ENCODE results near the gene GRPR.
"Not testable (repeated sequence)": the region's sequence is repeated elsewhere in the genome, so short reads cannot be mapped to it uniquely, and the experiment has no call there.

GRPR gene

DNA sequence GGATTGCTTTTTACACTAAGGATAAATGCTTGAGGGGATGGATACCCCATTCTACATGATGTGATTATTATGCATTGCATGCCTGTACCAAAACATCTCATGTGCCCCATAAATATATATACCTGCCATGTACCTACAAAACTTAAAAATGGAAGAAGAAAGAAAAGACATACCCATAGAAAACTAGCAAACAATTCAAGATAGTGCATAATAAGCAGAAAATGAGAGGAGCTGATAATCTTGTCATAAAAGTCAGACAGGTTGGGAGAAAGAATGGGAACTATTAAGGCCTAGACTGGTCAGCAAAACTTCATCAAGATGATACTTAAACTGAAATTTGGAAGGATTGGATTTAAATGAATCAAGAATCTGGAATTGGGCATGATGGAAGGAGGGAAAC is 22.3 kb downstream of the GRPR start:
- Histone ChIP-seq H3K9me3 (ENCODE audit: control insufficient read depth, low read length) (no peaks in the 10 kb centered on the region), H3K4me3 (ENCODE audit: insufficient read depth, low read depth, low read length) (no peak overlapping the region), H3K27me3 (ENCODE audit: control insufficient read depth, insufficient read depth, low read length, poor library complexity, severe bottlenecking) (no peaks in the 10 kb centered on the region), H3K27ac (ENCODE audit: insufficient read depth, low read depth, low read length, poor library complexity, severe bottlenecking) (no peak overlapping the region), H3K4me1 (ENCODE audit: control insufficient read depth, insufficient read depth, low read length) (no peaks in the 10 kb centered on the region), H3K36me3 (ENCODE audit: control insufficient read depth, insufficient read depth, low read length) (no peaks in the 10 kb centered on the region)

DNA sequence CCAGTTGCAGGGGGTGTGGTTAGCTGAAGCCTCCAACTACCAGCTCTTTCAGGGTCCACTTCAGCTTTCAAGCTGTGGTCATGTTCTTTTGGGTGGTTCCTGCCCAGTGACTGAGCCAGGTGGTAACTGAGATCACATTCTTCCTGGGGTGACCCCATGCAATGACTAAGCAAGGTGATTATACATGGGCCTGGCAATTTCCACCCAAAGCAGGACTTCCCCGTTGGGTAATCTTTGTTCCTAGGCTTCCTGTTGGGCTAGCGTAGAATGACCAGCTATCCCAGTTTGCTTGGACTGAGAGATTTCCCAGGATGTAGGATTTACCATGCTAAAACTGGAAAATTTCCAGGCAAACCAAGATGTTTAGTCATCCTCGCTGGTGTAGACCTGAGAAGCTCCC is 25.5 kb downstream of the GRPR start:
- H3K27me3 ChIP-seq (ENCODE audit: control insufficient read depth, insufficient read depth, low read length, poor library complexity, severe bottlenecking), result no peaks in the 10 kb centered on the region
- 62 to 64% methylated on average over 3 of the region's 3 CpGs for WGBS, 2 experiments
- no peaks in the 10 kb centered on the region for H3K4me1 ChIP-seq (ENCODE audit: control insufficient read depth, insufficient read depth, low read length)
- no peak overlapping the region for H3K27ac ChIP-seq (ENCODE audit: insufficient read depth, low read depth, low read length, poor library complexity, severe bottlenecking)
- H3K9me3 ChIP-seq (ENCODE audit: control insufficient read depth, low read length), result no peaks in the 10 kb centered on the region
- no peak overlapping the region for H3K4me3 ChIP-seq (ENCODE audit: insufficient read depth, low read depth, low read length)
- H3K36me3 ChIP-seq (ENCODE audit: control insufficient read depth, insufficient read depth, low read length), result no peaks in the 10 kb centered on the region

DNA sequence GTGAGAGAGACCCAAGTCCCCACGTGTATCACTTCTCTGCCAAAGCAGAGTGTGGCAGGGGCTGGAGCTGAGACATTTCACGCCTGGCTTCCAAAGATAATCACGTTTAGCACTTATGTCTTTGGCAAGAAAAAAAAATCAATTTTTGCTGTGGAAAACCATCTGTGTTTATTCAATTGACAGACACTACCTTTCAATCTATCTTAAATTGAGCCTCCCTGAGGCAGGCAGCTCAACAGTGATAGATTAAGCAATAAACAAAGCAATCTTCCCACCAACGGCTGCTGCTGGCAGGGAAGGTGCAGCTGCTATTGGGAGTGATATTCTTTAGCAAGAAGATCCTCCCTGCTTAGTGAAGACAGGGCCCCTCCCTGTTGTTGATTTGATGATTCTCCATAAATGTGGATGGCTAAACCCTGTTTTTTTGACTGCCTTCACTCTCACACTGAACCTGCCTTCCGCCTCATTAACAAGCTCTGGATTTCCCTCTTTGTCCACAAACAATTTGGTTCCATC is 32.3 kb downstream of the GRPR start:
- WGBS, 2 experiments, result 91% methylated on average over 4 to 5 of the region's 5 CpGs

GRCh38 chrX:16156692-16157331 is 33.4 kb downstream of the GRPR start:
- Histone ChIP-seq H3K27ac (ENCODE audit: insufficient read depth, low read depth, low read length, poor library complexity, severe bottlenecking) (no peak overlapping the region), H3K27me3 (ENCODE audit: control insufficient read depth, insufficient read depth, low read length, poor library complexity, severe bottlenecking) (no peaks in the 10 kb centered on the region), H3K4me3 (ENCODE audit: insufficient read depth, low read depth, low read length) (no peak overlapping the region), H3K4me1 (ENCODE audit: control insufficient read depth, insufficient read depth, low read length) (no peaks in the 10 kb centered on the region), H3K9me3 (ENCODE audit: control insufficient read depth, low read length) (no peaks in the 10 kb centered on the region), H3K36me3 (ENCODE audit: control insufficient read depth, insufficient read depth, low read length) (no peaks in the 10 kb centered on the region)
- 96 to 97% methylated on average over 5 of the region's 5 CpGs for WGBS, 2 experiments

More for the DNA sequence above, 32.3 kb downstream of the GRPR start:
- Histone ChIP-seq H3K27ac (ENCODE audit: insufficient read depth, low read depth, low read length, poor library complexity, severe bottlenecking) (no peak overlapping the region), H3K36me3 (ENCODE audit: control insufficient read depth, insufficient read depth, low read length) (no peaks in the 10 kb centered on the region), H3K4me3 (ENCODE audit: insufficient read depth, low read depth, low read length) (no peak overlapping the region), H3K4me1 (ENCODE audit: control insufficient read depth, insufficient read depth, low read length) (no peaks in the 10 kb centered on the region), H3K27me3 (ENCODE audit: control insufficient read depth, insufficient read depth, low read length, poor library complexity, severe bottlenecking) (no peaks in the 10 kb centered on the region), H3K9me3 (ENCODE audit: control insufficient read depth, low read length) (no peaks in the 10 kb centered on the region)

DNA sequence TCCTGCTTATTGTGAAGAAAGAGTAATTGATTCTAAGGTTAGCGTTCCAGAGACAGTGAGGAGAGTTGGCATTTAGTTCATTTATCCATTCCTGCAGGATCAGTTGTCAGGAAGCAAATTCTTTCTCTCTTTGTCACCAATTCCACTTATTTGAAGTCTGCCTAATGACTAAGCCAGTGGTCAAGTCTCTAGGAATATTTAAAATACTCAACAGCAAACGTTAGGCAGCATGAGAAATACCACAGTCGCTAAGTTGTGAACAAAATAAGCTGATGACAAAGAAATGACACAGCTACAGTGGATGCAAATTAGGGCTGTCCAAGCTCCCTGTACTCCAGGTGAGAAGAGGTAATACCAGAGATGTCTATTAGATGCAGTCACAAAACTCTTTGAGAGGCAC is 37.4 kb downstream of the GRPR start:
- H3K27ac ChIP-seq (ENCODE audit: insufficient read depth, low read depth, low read length, poor library complexity, severe bottlenecking), result no peak overlapping the region

DNA sequence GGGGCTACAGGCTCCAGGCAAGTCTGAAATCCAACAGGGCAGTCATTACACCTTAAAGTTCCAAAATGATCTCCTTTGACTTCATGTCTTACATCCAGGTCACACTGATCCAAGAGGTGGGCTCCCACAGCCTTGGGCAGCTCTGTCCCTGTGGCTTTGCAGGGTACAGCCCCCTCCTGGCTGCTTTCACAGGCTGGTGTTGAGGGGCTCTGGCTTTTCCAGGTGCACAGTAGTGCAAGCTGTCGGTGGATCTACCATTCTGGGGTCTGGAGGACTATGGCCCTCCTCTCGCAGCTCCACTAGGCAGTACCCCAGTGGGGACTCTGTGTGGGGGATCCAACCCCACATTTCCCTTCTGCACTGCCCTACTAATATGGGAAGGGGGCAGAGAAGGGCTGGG is 37.8 kb downstream of the GRPR start:
- 100% methylated on average over 2 of the region's 2 CpGs for WGBS, 2 experiments
- not testable (repeated sequence) for H3K27me3 ChIP-seq (ENCODE audit: control insufficient read depth, insufficient read depth, low read length, poor library complexity, severe bottlenecking); H3K9me3 ChIP-seq (ENCODE audit: control insufficient read depth, low read length); H3K36me3 ChIP-seq (ENCODE audit: control insufficient read depth, insufficient read depth, low read length); H3K27ac ChIP-seq (ENCODE audit: insufficient read depth, low read depth, low read length, poor library complexity, severe bottlenecking); H3K4me3 ChIP-seq (ENCODE audit: insufficient read depth, low read depth, low read length); H3K4me1 ChIP-seq (ENCODE audit: control insufficient read depth, insufficient read depth, low read length)

More for the DNA sequence above, 37.4 kb downstream of the GRPR start:
- Histone ChIP-seq H3K4me1 (ENCODE audit: control insufficient read depth, insufficient read depth, low read length) (no peaks in the 10 kb centered on the region), H3K4me3 (ENCODE audit: insufficient read depth, low read depth, low read length) (no peak overlapping the region), H3K36me3 (ENCODE audit: control insufficient read depth, insufficient read depth, low read length) (no peaks in the 10 kb centered on the region), H3K27me3 (ENCODE audit: control insufficient read depth, insufficient read depth, low read length, poor library complexity, severe bottlenecking) (no peaks in the 10 kb centered on the region), H3K9me3 (ENCODE audit: control insufficient read depth, low read length) (no peaks in the 10 kb centered on the region)
- 82 to 84% methylated on average over 2 to 3 of the region's 3 CpGs for WGBS, 2 experiments

DNA sequence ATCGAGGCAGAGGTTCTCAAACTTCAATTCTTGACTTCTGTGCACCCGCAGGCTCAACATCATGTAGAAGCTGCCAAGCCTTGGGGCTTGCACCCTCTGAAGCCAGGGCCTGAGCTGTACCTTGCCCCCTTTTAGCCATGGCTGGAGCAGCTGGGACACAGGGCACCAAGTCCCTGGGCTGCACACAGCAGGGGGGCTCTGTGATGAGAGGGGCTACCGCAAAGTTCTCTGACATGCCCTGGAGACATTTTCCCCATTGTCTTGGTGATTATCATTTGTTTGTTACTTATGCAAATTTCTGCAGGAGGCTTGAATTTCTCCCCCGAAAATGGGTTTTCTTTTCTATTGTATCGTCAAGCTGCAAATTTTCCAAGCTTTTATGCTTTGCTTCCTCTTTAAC is 39.0 kb downstream of the GRPR start:
- Histone ChIP-seq H3K9me3 (ENCODE audit: control insufficient read depth, low read length) (no peaks in the 10 kb centered on the region), H3K27ac (ENCODE audit: insufficient read depth, low read depth, low read length, poor library complexity, severe bottlenecking) (no peak overlapping the region), H3K36me3 (ENCODE audit: control insufficient read depth, insufficient read depth, low read length) (no peaks in the 10 kb centered on the region), H3K4me3 (ENCODE audit: insufficient read depth, low read depth, low read length) (no peak overlapping the region), H3K27me3 (ENCODE audit: control insufficient read depth, insufficient read depth, low read length, poor library complexity, severe bottlenecking) (no peaks in the 10 kb centered on the region), H3K4me1 (ENCODE audit: control insufficient read depth, insufficient read depth, low read length) (no peaks in the 10 kb centered on the region)
- 58 to 71% methylated on average over 5 of the region's 5 CpGs for WGBS, 2 experiments

DNA sequence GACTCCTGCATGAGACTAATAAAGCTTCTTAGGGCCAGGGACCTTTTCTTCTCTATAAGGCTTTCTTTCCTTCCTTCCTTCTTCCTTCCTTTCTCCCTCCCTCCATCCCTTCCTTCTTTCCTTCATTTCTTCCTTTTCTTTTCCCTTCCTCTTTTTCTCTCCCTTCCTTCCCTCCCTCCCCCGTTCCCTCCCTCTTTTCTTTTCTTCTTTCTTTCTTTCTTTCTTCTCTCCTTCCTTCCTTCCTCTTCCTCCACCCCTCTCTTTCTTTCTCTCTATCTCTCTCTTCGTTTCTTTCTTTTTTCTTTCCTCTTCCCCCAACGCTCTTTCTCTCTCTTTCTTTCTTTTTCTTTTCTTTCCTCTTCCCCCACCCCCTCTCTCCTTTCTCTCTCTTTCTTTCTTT is 41.4 kb downstream of the GRPR start:
- H3K9me3 ChIP-seq (ENCODE audit: control insufficient read depth, low read length), result no peaks in the 10 kb centered on the region
- no peak overlapping the region for H3K4me3 ChIP-seq (ENCODE audit: insufficient read depth, low read depth, low read length)
- H3K36me3 ChIP-seq (ENCODE audit: control insufficient read depth, insufficient read depth, low read length), result no peaks in the 10 kb centered on the region
- no peak overlapping the region for H3K27ac ChIP-seq (ENCODE audit: insufficient read depth, low read depth, low read length, poor library complexity, severe bottlenecking)
- 87 to 89% methylated on average over 2 of the region's 3 CpGs for WGBS, 2 experiments
- no peaks in the 10 kb centered on the region for H3K4me1 ChIP-seq (ENCODE audit: control insufficient read depth, insufficient read depth, low read length)
- H3K27me3 ChIP-seq (ENCODE audit: control insufficient read depth, insufficient read depth, low read length, poor library complexity, severe bottlenecking), result no peaks in the 10 kb centered on the region

- Histone ChIP-seq H3K36me3 (ENCODE audit: control insufficient read depth, insufficient read depth, low read length) (no peaks in the 10 kb centered on the region), H3K9me3 (ENCODE audit: control insufficient read depth, low read length) (no peaks in the 10 kb centered on the region), H3K27ac (ENCODE audit: insufficient read depth, low read depth, low read length, poor library complexity, severe bottlenecking) (no peak within 1 kb of the TSS), H3K27me3 (ENCODE audit: control insufficient read depth, insufficient read depth, low read length, poor library complexity, severe bottlenecking) (no peaks in the 10 kb centered on the region), H3K4me1 (ENCODE audit: control insufficient read depth, insufficient read depth, low read length) (no peaks in the 10 kb centered on the region), H3K4me3 (ENCODE audit: insufficient read depth, low read depth, low read length) (no peak within 1 kb of the TSS)
- WGBS, 2 experiments, result 77 to 78% methylated on average over 5 of the region's 5 CpGs
Observed at GRCh38 chrX:16167181-16167580, 43.8 kb downstream of the GRPR start, which contains the start of gene MAGEB17. MAGEB17 (plus strand) TSS chrX:16167481; CDS start chrX:16170383, 2,902 bp downstream.

- Histone ChIP-seq H3K27me3 (ENCODE audit: control insufficient read depth, insufficient read depth, low read length, poor library complexity, severe bottlenecking) (no peaks in the 10 kb centered on the region), H3K4me3 (ENCODE audit: insufficient read depth, low read depth, low read length) (no peak overlapping the region), H3K9me3 (ENCODE audit: control insufficient read depth, low read length) (no peaks in the 10 kb centered on the region), H3K27ac (ENCODE audit: insufficient read depth, low read depth, low read length, poor library complexity, severe bottlenecking) (no peak overlapping the region), H3K4me1 (ENCODE audit: control insufficient read depth, insufficient read depth, low read length) (no peaks in the 10 kb centered on the region), H3K36me3 (ENCODE audit: control insufficient read depth, insufficient read depth, low read length) (no peaks in the 10 kb centered on the region)
- WGBS, 2 experiments, result 95 to 97% methylated on average over 9 of the region's 9 CpGs
Observed at GRCh38 chrX:16171039-16171438, 47.7 kb downstream of the GRPR start.

All from ectodermal cell (in vitro differentiated cells).